Measurements from ENCODE around the gene RTP1.

Gene RTP1

DNA sequence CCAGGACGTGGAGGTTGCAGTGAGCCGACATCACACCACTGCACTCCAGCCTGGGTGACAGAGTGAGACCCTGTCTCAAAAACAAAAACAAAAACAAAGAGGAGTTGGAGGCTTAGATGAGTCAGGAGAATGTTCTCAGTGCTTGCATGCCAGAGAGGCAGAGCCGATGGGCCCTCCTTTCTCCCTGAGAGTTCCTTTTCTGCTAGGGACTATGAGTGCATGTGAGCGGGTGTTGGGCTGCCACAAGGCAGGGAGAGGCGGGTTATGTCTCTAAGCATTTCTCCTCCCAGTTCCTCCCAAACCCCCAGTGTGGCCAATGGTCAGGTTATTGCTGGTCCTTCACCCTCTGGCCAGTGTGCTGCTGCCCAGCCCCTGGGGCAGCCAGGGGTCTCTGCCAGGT lies 45.1 kb downstream of the RTP1 start:
- DNase-seq (ENCODE audit: low read depth in 2 of 2): no peak

DNA sequence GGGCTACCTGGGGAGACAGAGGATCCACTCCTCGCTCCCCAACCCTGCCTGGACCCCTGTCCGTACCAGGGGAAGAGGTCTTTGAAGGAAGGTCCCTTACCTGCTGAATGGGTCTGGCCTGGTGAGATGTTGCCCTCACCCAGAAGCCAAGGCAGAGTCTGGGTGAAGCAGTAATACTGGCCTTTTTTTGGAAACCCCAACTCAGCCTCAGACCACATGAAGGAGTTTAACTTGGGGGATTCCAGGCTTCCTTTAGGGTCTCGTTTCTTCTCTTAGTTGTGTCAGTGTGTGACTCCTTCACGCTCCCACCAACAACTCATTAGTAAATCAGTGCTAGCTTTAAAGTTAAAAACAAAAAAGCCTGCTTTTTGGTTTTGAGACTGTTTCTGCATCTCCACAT lies 45.6 kb downstream of the RTP1 start:
- no peak for DNase-seq (ENCODE audit: low read depth in 2 of 2)

DNA sequence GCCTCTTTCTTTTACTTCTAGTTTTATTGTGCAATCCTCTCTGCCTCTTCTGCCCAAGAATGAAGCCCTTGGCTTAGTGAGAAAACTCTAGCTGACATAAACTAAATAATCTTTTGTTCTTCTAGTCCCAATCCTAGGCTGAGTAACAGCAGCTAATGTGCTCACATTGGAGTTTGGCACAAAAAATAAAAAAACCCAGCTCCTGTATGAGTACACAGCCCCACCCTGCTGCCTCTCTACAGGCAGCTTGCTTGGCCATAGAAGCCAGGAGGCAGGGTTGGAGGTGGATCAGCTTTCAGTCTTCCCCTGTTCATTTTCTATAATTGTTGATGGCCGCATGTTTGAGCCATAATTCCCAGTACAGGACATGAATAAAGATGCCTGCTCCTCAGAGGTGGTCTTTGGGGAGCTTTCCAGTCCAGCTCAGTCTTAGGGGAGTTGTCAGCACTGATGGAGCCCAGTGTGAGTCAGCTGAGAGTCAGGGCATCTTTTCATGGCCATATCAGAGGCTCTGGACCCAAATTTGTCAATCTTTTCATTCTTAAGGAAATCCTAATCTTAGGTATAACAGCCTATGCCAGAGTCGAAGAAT lies 46.7 kb downstream of the RTP1 start:
- no peak for DNase-seq (ENCODE audit: low read depth in 2 of 2)

DNA sequence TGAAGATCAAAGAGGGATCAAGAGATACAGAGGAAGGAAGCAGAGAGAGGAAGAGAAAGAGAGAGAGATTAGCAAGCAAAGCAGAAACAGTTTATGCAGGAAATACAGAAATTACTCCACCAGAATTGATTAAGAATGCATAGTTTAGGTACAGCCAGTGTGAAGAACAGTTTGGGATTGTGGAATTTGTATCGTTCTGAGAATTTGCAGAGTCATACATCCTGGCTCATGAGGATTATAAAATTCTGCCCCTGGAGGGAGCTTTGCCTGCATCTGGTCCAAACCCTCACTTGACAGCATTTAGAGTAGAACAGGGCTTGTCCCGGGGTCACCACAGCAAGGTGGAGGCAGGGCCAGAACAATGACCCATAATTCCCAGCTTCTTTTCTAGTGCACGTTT lies 50.1 kb downstream of the RTP1 start:
- no peak for DNase-seq (ENCODE audit: low read depth in 2 of 2)
